H9 (cell line): ENCODE measurements around the gene MEI4. TPM values are rescaled to one million over a fixed set of nuclear protein-coding genes. Genes with fewer than 3 reads are reported as not detected.

Experiments used
- DNase-seq: peaks from one replicate; pipeline ENCODE4 v3.0.0-alpha.2; 2017
- H2AFZ ChIP-seq: one replicate; pipeline ENCODE4 v1.6.1; 2013; ENCODE audit warnings: mild to moderate bottlenecking, low read length, control low read depth, moderate library complexity
- H2AK5ac ChIP-seq: 2 replicates; pipeline ENCODE4 v1.6.1; 2013; ENCODE audit warnings: low read length, control low read depth, mixed read lengths; ENCODE audit not compliant: insufficient read length
- H2BK120ac ChIP-seq: one replicate; pipeline ENCODE4 v1.6.1; 2013; ENCODE audit warnings: low read depth, mild to moderate bottlenecking, low read length, control low read depth, inconsistent platforms; ENCODE audit not compliant: poor library complexity, severe bottlenecking
- H2BK12ac ChIP-seq: 2 replicates; pipeline ENCODE4 v1.6.1; 2013; ENCODE audit warnings: low read length, control low read depth, mixed read lengths, low read depth; ENCODE audit not compliant: insufficient read length
- H2BK15ac ChIP-seq: 2 replicates; pipeline ENCODE4 v1.6.1; 2013; ENCODE audit warnings: low read depth, low read length, control low read depth
- H2BK20ac ChIP-seq: one replicate; pipeline ENCODE4 v1.6.1; 2013; ENCODE audit warnings: low read depth, mild to moderate bottlenecking, low read length, control low read depth, inconsistent platforms; ENCODE audit not compliant: poor library complexity, severe bottlenecking
- H2BK5ac ChIP-seq: 2 replicates; pipeline ENCODE4 v1.6.1; 2013; ENCODE audit warnings: low read length, control low read depth, mixed read lengths; ENCODE audit not compliant: insufficient read length
- H3K14ac ChIP-seq: 2 replicates; pipeline ENCODE4 v1.6.1; 2013; ENCODE audit warnings: low read length, control low read depth; ENCODE audit not compliant: insufficient read depth
- H3K18ac ChIP-seq: 2 replicates; pipeline ENCODE4 v1.6.1; 2013; ENCODE audit warnings: low read depth, mild to moderate bottlenecking, mixed read lengths, low read length, control low read depth; ENCODE audit not compliant: insufficient read length
- H3K23ac ChIP-seq: 2 replicates; pipeline ENCODE4 v1.6.1; 2013; ENCODE audit warnings: low read length, control low read depth, mixed read lengths, low read depth; ENCODE audit not compliant: insufficient read length
- H3K23me2 ChIP-seq: 2 replicates; pipeline ENCODE4 v1.6.1; 2013; ENCODE audit warnings: low read depth, mild to moderate bottlenecking, mixed read lengths, low read length, control low read depth; ENCODE audit not compliant: insufficient read length, poor library complexity, severe bottlenecking
- H3K27ac ChIP-seq: 2 replicates; pipeline ENCODE4 v1.5.1; 2013; ENCODE audit warnings: low read length, control low read depth, mixed read lengths, low read depth; ENCODE audit not compliant: insufficient read length
- H3K27me3 ChIP-seq: 2 replicates; pipeline ENCODE4 v1.6.1; 2013; ENCODE audit warnings: low read length, control low read depth, inconsistent platforms; ENCODE audit not compliant: insufficient read depth
- H3K4ac ChIP-seq: 2 replicates; pipeline ENCODE4 v1.6.1; 2013; ENCODE audit warnings: low read depth, mild to moderate bottlenecking, control low read depth, inconsistent platforms, low read length, moderate library complexity
- H3K4me1 ChIP-seq: 2 replicates; pipeline ENCODE4 v1.6.1; 2013; ENCODE audit warnings: low read length, control low read depth, inconsistent platforms; ENCODE audit not compliant: insufficient read depth
- H3K4me2 ChIP-seq: 2 replicates; pipeline ENCODE4 v1.6.1; 2013; ENCODE audit warnings: low read length, control low read depth, mixed read lengths; ENCODE audit not compliant: insufficient read length, insufficient read depth
- H3K56ac ChIP-seq: 2 replicates; pipeline ENCODE4 v1.6.1; 2013; ENCODE audit warnings: low read depth, mild to moderate bottlenecking, mixed read lengths, low read length, control low read depth; ENCODE audit not compliant: insufficient read length
- H3K79me1 ChIP-seq: 2 replicates; pipeline ENCODE4 v1.6.1; 2013; ENCODE audit warnings: low read depth, mild to moderate bottlenecking, moderate library complexity, low read length, control low read depth, inconsistent platforms; ENCODE audit not compliant: insufficient read depth, poor library complexity, severe bottlenecking
- H3K79me2 ChIP-seq: 2 replicates; pipeline ENCODE4 v1.6.1; 2013; ENCODE audit warnings: low read length, control low read depth, inconsistent platforms; ENCODE audit not compliant: insufficient read depth
- H3K9ac ChIP-seq: 2 replicates; pipeline ENCODE4 v1.6.1; 2013; ENCODE audit warnings: low read length, control low read depth, mixed read lengths; ENCODE audit not compliant: insufficient read length; ENCODE audit errors: extremely low read depth
- H3K9me3 ChIP-seq: one replicate; pipeline ENCODE4 v1.6.1; 2013; ENCODE audit warnings: low read depth, low read length, inconsistent platforms; ENCODE audit not compliant: control insufficient read depth
- H3T11ph ChIP-seq: one replicate; pipeline ENCODE4 v1.6.1; 2013; ENCODE audit warnings: mild to moderate bottlenecking, low read length, control low read depth, inconsistent platforms
- H4K20me1 ChIP-seq: one replicate; pipeline ENCODE4 v1.6.1; 2013; ENCODE audit not compliant: control insufficient read depth, insufficient read length, insufficient read depth
- H4K5ac ChIP-seq: 2 replicates; pipeline ENCODE4 v1.6.1; 2013; ENCODE audit warnings: low read depth, mild to moderate bottlenecking, mixed read lengths, low read length, control low read depth; ENCODE audit not compliant: insufficient read length
- H4K8ac ChIP-seq: replicated peaks from 2 replicates; pipeline ENCODE4 v1.6.1; 2013; ENCODE audit warnings: low read length, control low read depth, mixed read lengths, low read depth; ENCODE audit not compliant: insufficient read length
- H4K91ac ChIP-seq: 2 replicates; pipeline ENCODE4 v1.6.1; 2013; ENCODE audit warnings: low read depth, mild to moderate bottlenecking, moderate library complexity, mixed read lengths, low read length, control low read depth; ENCODE audit not compliant: insufficient read length
- H3K27ac Mint-ChIP-seq, 3 experiments: 2 replicates in 2 of 3; 3 replicates in 1 of 3; pipeline ENCODE4 v1.8.0; 2020 to 2021; ENCODE audit warnings: mixed read lengths in 3 of 3, mild to moderate bottlenecking in 1 of 3, moderate library complexity in 1 of 3
- H3K27me3 Mint-ChIP-seq: 2 replicates; pipeline ENCODE4 v1.8.0; 2021; ENCODE audit warnings: low read depth, mild to moderate bottlenecking, moderate library complexity, mixed read lengths
- H3K36me3 Mint-ChIP-seq, 3 experiments: 2 replicates in 2 of 3; 3 replicates in 1 of 3; pipeline ENCODE4 v1.8.0; 2020 to 2021; ENCODE audit warnings: low read depth in 3 of 3, mixed read lengths in 3 of 3; ENCODE audit not compliant: insufficient read depth in 1 of 3
- H3K4me1 Mint-ChIP-seq, 2 experiments: 2 replicates each; pipeline ENCODE4 v1.8.0; 2020; ENCODE audit warnings: mixed read lengths in 2 of 2
- H3K4me3 Mint-ChIP-seq, 2 experiments: 2 replicates in 1 of 2; 3 replicates in 1 of 2; pipeline ENCODE4 v1.8.0; 2020 to 2021; ENCODE audit warnings: mild to moderate bottlenecking in 2 of 2, mixed read lengths in 2 of 2, moderate library complexity in 1 of 2
- H3K9me3 Mint-ChIP-seq, 2 experiments: 2 replicates in 1 of 2; 3 replicates in 1 of 2; pipeline ENCODE4 v1.8.0; 2020; ENCODE audit warnings: mild to moderate bottlenecking in 2 of 2, mixed read lengths in 2 of 2, moderate library complexity in 1 of 2
- WGBS: extraction: QIAGEN DNeasy Blood & Tissue Kit; methylation state at CpG from one replicate; pipeline ENCODE4 v1.1.7; 2013; ENCODE audit warnings: missing lambda C conversion rate, low lambda C conversion rate, mixed read lengths; ENCODE audit not compliant: insufficient read length; ENCODE audit errors: extremely low coverage; 5-methylcytosine and 5-hydroxymethylcytosine counted together
- total RNA-seq: library from RNA; stranded (reverse); gene quantifications from 2 replicates; pipeline ENCODE4 v1.2.1, GENCODE V29; 2021
- TF ChIP-seq, protein P1 (sequence below): fragments of 200-600 bp; sonication (generic); conservative IDR thresholded peaks from 3 replicates; pipeline ENCODE4 v1.8.0; 2021; ENCODE audit warnings: antibody characterized with exemption, mild to moderate bottlenecking

The MEI4 gene
- total RNA-seq, 1 experiment from 2014 or later, result 0.55 TPM

DNA sequence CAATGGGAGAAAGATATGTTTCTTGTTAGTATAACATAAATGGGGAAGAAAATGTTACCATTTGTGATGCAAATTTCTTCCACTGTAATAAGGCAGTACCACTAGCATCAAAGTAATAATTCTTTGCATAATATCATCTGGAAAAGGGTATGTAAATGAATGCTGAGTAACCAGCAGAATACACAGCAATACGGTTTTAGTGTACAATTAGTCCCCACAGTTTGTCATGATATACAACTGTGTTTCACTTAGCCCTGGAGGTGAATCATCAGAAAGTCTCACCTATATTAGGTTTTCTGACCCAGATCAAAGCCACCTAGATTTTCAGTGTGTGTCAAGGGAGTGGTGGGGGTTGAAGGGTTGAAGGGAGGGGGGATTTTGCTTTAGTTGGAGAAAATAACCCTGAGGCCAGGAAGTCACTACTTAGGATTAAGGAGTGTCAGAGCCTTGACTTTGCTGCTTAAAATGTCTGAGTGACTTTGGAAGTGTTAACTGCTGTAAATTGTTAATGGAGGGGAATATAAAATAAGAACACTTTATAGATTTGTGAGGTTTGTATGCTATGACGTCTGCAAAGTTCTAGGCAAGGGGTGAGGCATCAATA, 8.6 kb upstream of the MEI4 start:
- Histone ChIP-seq H2BK15ac (no peak overlapping the region), H3K18ac (no peak overlapping the region), H2BK5ac (no peak overlapping the region), H3K4ac (no peak overlapping the region), H3K23me2 (no peaks in the 10 kb centered on the region), H2BK12ac (no peak overlapping the region), H3K27ac (no peak overlapping the region), H3T11ph (no peak overlapping the region), H3K4me1 (no peaks in the 10 kb centered on the region; the same call in 1 of the 2 replicates), H2AK5ac (no peak overlapping the region), H3K79me1 (no peaks in the 10 kb centered on the region), H3K79me2 (no peaks in the 10 kb centered on the region), H3K9me3 (no peaks in the 10 kb centered on the region), H3K27me3 (no peaks in the 10 kb centered on the region), H3K4me2 (no peak overlapping the region), H4K91ac (no peak overlapping the region), H4K8ac (no peak overlapping the region), H4K5ac (no peak overlapping the region), H3K9ac (no peak overlapping the region), H2AFZ (no peak overlapping the region), H3K23ac (no peak overlapping the region), H4K20me1 (no peaks in the 10 kb centered on the region), H3K14ac (no peak overlapping the region), H3K56ac (no peak overlapping the region), H2BK20ac (no peak overlapping the region), H2BK120ac (no peak overlapping the region)
- no CpG with 5 or more reads among the region's 2 CpGs for WGBS
- DNase-seq, result no peak
- H3K4me1 Mint-ChIP-seq, result peaks cover 12 to 18% of the 10 kb centered on the region in 2 experiments
- no peak overlapping the region for H3K4me3 Mint-ChIP-seq
- H3K9me3 Mint-ChIP-seq, result no peaks in the 10 kb centered on the region
- H3K27ac Mint-ChIP-seq, result no peak overlapping the region
- TF ChIP-seq, protein P1, sequence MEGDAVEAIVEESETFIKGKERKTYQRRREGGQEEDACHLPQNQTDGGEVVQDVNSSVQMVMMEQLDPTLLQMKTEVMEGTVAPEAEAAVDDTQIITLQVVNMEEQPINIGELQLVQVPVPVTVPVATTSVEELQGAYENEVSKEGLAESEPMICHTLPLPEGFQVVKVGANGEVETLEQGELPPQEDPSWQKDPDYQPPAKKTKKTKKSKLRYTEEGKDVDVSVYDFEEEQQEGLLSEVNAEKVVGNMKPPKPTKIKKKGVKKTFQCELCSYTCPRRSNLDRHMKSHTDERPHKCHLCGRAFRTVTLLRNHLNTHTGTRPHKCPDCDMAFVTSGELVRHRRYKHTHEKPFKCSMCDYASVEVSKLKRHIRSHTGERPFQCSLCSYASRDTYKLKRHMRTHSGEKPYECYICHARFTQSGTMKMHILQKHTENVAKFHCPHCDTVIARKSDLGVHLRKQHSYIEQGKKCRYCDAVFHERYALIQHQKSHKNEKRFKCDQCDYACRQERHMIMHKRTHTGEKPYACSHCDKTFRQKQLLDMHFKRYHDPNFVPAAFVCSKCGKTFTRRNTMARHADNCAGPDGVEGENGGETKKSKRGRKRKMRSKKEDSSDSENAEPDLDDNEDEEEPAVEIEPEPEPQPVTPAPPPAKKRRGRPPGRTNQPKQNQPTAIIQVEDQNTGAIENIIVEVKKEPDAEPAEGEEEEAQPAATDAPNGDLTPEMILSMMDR, result no peak
- H3K27me3 Mint-ChIP-seq, result no peaks in the 10 kb centered on the region
- no peaks in the 10 kb centered on the region; a peak in 2 of 7 replicates for H3K36me3 Mint-ChIP-seq
